Mesenchymal stem cell (in vitro differentiated cells and primary cell): ENCODE data around the gene CROCC.
A peak's percentile ranks its signal among the peaks of the same experiment; 100 is the strongest.

Source experiments
- DNase-seq: peaks from one replicate; pipeline ENCODE4 v3.0.0-alpha.2; 2013
- H2AFZ ChIP-seq: one replicate; pipeline ENCODE4 v1.6.1; 2013; ENCODE audit warnings: low read depth, mild to moderate bottlenecking, control low read depth, inconsistent platforms, low read length, moderate library complexity
- H2AK5ac ChIP-seq: 2 replicates; pipeline ENCODE4 v1.6.1; 2013; ENCODE audit warnings: low read length, moderate library complexity, mild to moderate bottlenecking, inconsistent platforms; ENCODE audit not compliant: severe bottlenecking
- H2BK120ac ChIP-seq: one replicate; pipeline ENCODE4 v1.6.1; 2013; ENCODE audit warnings: low read depth, mild to moderate bottlenecking, inconsistent platforms, low read length, moderate library complexity
- H2BK12ac ChIP-seq, 2 experiments: one replicate each; pipeline ENCODE4 v1.6.1; 2013; ENCODE audit warnings: inconsistent platforms in 2 of 2, low read length in 2 of 2, mild to moderate bottlenecking in 2 of 2, moderate library complexity in 2 of 2, control low read depth in 1 of 2
- H2BK15ac ChIP-seq: one replicate; pipeline ENCODE4 v1.6.1; 2013; ENCODE audit warnings: mild to moderate bottlenecking, low read depth, inconsistent platforms; ENCODE audit not compliant: poor library complexity, severe bottlenecking
- H2BK5ac ChIP-seq: 2 replicates; pipeline ENCODE4 v1.6.1; 2013; ENCODE audit warnings: low read depth, mild to moderate bottlenecking, low read length, control low read depth, inconsistent platforms; ENCODE audit not compliant: poor library complexity, severe bottlenecking
- H3K14ac ChIP-seq, 2 experiments: one replicate each; pipeline ENCODE4 v1.6.1; 2013; ENCODE audit warnings: inconsistent platforms in 2 of 2, low read length in 2 of 2, control low read depth in 1 of 2, mild to moderate bottlenecking in 1 of 2, moderate library complexity in 1 of 2
- H3K18ac ChIP-seq, 2 experiments: one replicate each; pipeline ENCODE4 v1.6.1; 2013; ENCODE audit warnings: inconsistent platforms in 2 of 2, low read length in 2 of 2, control low read depth in 1 of 2, low read depth in 1 of 2, mild to moderate bottlenecking in 1 of 2
- H3K23ac ChIP-seq, 2 experiments: one replicate each; pipeline ENCODE4 v1.6.1; 2013; ENCODE audit warnings: inconsistent platforms in 2 of 2, low read length in 2 of 2, mild to moderate bottlenecking in 2 of 2, moderate library complexity in 2 of 2, control low read depth in 1 of 2
- H3K27ac ChIP-seq: 2 replicates; pipeline ENCODE4 v1.5.1; 2013; ENCODE audit warnings: mild to moderate bottlenecking, moderate library complexity, low read length, control low read depth, inconsistent platforms; ENCODE audit not compliant: poor library complexity, severe bottlenecking
- H3K27me3 ChIP-seq, 2 experiments: 2 replicates each; pipeline versions ENCODE4 v1.6.1 to v1.7.0; 2013; ENCODE audit warnings: low read length in 2 of 2, mild to moderate bottlenecking in 2 of 2, moderate library complexity in 2 of 2, control low read depth in 1 of 2, inconsistent platforms in 1 of 2; ENCODE audit not compliant: control insufficient read depth in 1 of 2, insufficient read depth in 1 of 2
- H3K36me3 ChIP-seq, 2 experiments: 2 replicates each; pipeline versions ENCODE4 v1.6.1 to v1.7.0; 2013; ENCODE audit warnings: low read length in 2 of 2, control low read depth in 1 of 2, inconsistent platforms in 1 of 2, low read depth in 1 of 2, mild to moderate bottlenecking in 1 of 2; ENCODE audit not compliant: insufficient read depth in 2 of 2, control insufficient read depth in 1 of 2
- H3K4ac ChIP-seq, 2 experiments: one replicate each; pipeline ENCODE4 v1.6.1; 2013; ENCODE audit warnings: inconsistent platforms in 2 of 2, low read length in 2 of 2, mild to moderate bottlenecking in 2 of 2, moderate library complexity in 2 of 2, control low read depth in 1 of 2, low read depth in 1 of 2
- H3K4me1 ChIP-seq: 2 replicates; pipeline ENCODE4 v1.6.1; 2013; ENCODE audit warnings: low read depth, low read length, control low read depth; ENCODE audit not compliant: control insufficient read depth, insufficient read depth
- H3K4me2 ChIP-seq: 2 replicates; pipeline ENCODE4 v1.6.1; 2013; ENCODE audit warnings: low read length, mild to moderate bottlenecking, inconsistent platforms; ENCODE audit not compliant: poor library complexity, severe bottlenecking
- H3K4me3 ChIP-seq, 2 experiments: 2 replicates each; pipeline versions ENCODE4 v1.5.1 to v1.7.0; 2013; ENCODE audit warnings: low read length in 2 of 2, mild to moderate bottlenecking in 2 of 2, control low read depth in 1 of 2, low read depth in 1 of 2; ENCODE audit not compliant: insufficient read depth in 1 of 2
- H3K79me1 ChIP-seq: replicated peaks from 2 replicates; pipeline ENCODE4 v1.6.1; 2013; ENCODE audit warnings: mild to moderate bottlenecking, control low read depth, low read length, inconsistent platforms; ENCODE audit not compliant: poor library complexity, severe bottlenecking
- H3K9ac ChIP-seq: 2 replicates; pipeline ENCODE4 v1.7.0; 2013; ENCODE audit warnings: mild to moderate bottlenecking, low read length, moderate library complexity
- H3K9me3 ChIP-seq: 2 replicates; pipeline ENCODE4 v1.7.0; 2013; ENCODE audit warnings: mild to moderate bottlenecking, low read length; ENCODE audit not compliant: control insufficient read depth
- H4K8ac ChIP-seq: one replicate; pipeline ENCODE4 v1.6.1; 2013; ENCODE audit warnings: inconsistent platforms, mild to moderate bottlenecking, low read length, moderate library complexity
- H4K91ac ChIP-seq: one replicate; pipeline ENCODE4 v1.6.1; 2013; ENCODE audit warnings: mild to moderate bottlenecking, low read length, inconsistent platforms
- WGBS: methylation state at CpG from one replicate; pipeline ENCODE4 v1.1.7; 2013; ENCODE audit warnings: mixed read lengths; 5-methylcytosine and 5-hydroxymethylcytosine counted together

The CROCC gene

DNA sequence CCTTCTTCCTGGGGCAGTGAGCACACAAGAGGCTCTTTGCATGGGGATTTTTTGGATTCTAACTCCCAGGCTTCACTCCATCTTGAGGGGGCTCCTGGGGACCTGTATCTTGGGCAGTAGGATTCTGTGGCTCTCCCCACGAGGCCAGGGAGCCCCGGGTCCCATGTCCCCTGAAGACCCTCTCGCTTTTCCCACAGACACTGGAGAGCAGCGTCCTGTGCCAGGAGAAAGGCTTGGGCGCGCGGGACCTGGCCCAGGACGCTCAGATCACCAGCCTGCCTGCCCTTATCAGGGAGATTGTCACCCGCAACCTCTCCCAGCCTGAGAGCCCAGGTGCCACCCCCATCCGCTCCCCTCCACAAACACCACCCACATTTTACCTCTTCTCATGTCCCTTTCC lies 735 bp downstream of the CROCC start:
- Histone ChIP-seq H3K9ac (no peak overlapping the region), H2BK12ac (no peak overlapping the region), H3K4ac (no peak overlapping the region), H3K27me3 (peaks cover 0 to 23% of the 10 kb centered on the region in 2 experiments), H3K27ac (no peak overlapping the region), H3K14ac (no peak overlapping the region), H2BK15ac (no peak overlapping the region), H2BK120ac (no peak overlapping the region), H3K36me3 (peaks cover 0 to 11% of the 10 kb centered on the region in 2 experiments), H3K4me2 (no peak overlapping the region), H2AFZ (no peak overlapping the region), H3K4me3 (no peak overlapping the region), H4K8ac (no peak overlapping the region), H4K91ac (no peak overlapping the region), H3K23ac (no peak overlapping the region), H3K18ac (no peak overlapping the region), H3K79me1 (peaks cover 22% of the 10 kb centered on the region), H3K4me1 (peaks cover 20% of the 10 kb centered on the region), H2AK5ac (no peak overlapping the region), H3K9me3 (no peaks in the 10 kb centered on the region), H2BK5ac (no peak overlapping the region)
- WGBS: 96% methylated on average over 10 of the region's 10 CpGs
- DNase-seq: no peak

DNA sequence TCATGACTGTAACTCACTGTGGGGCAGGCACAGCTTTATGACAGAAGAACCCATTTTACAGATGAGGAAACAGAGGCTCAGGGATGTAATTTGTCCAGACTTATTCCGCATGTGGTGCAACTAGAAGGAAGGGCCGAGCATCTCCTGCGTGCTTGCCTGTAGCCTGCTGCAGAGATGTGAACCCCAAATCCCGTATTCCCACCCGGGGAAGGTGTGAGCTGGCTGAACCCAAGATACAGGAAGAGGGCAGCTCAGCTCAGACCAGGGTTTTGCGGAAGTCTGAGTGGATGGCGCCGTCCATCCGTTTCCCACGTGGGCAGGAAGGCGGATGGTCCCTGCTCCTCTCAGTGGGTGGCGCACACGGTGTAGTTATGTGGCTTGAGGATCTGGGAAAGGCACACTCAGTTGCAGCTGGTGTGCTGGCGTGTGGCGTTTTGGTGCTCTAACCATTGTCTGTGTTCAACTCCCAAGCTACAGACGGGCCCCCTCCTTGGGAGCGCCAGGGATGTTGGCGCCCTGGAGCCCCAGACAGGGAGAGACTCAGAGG lies 1.2 kb downstream of the CROCC start:
- Histone ChIP-seq H4K91ac (no peak overlapping the region), H4K8ac (no peak overlapping the region), H3K4ac (no peak overlapping the region), H3K18ac (no peak overlapping the region), H3K14ac (peak overlapping the region in 1 of 2 experiments; percentile 8), H3K4me3 (no peak overlapping the region), H3K23ac (no peak overlapping the region), H2BK12ac (no peak overlapping the region), H3K9ac (no peak overlapping the region), H2BK120ac (no peak overlapping the region), H3K4me1 (peaks cover 20% of the 10 kb centered on the region), H3K79me1 (peaks cover 22% of the 10 kb centered on the region), H2AK5ac (no peak overlapping the region), H3K27ac (no peak overlapping the region), H3K27me3 (peaks cover 0 to 23% of the 10 kb centered on the region in 2 experiments), H2AFZ (no peak overlapping the region), H3K4me2 (no peak overlapping the region), H2BK5ac (no peak overlapping the region), H3K36me3 (peaks cover 0 to 13% of the 10 kb centered on the region in 2 experiments), H3K9me3 (no peaks in the 10 kb centered on the region), H2BK15ac (no peak overlapping the region)
- 92% methylated on average over 18 of the region's 18 CpGs for WGBS
- DNase-seq: no peak

DNA sequence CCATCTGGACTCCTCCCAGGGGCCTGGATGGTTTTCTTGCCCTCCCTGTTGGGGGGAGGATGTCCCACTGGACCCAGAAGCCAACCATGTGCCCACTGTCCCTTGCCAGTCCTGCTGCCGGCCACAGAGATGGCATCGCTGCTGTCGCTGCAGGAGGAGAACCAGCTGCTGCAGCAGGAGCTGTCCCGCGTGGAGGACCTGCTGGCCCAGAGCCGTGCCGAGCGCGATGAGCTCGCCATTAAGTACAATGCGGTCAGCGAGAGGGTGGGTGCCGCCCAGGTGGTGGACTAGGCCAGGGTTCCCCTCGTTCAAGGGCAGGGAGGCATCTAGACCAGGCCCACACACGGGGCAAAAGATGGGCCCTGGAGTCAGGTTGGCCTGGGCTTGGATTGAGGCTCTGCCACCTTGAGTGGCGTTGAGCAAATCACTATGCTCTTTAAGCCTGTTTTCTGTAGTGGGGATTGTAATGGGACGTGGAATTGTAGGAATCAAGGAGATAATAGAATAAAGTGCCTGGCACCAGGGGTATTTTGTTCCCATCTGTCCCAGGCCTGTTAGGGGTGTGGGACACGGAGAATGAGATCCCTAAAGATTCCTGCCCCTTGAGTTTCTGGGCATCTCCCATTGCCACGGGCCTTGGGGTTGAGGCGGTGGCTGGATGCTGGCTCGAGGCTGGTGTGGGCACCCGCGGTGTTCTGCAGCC lies 2.6 kb downstream of the CROCC start:
- WGBS: 92% methylated on average over 23 of the region's 23 CpGs
- no peak for DNase-seq
- no peak overlapping the region for H3K14ac ChIP-seq

DNA sequence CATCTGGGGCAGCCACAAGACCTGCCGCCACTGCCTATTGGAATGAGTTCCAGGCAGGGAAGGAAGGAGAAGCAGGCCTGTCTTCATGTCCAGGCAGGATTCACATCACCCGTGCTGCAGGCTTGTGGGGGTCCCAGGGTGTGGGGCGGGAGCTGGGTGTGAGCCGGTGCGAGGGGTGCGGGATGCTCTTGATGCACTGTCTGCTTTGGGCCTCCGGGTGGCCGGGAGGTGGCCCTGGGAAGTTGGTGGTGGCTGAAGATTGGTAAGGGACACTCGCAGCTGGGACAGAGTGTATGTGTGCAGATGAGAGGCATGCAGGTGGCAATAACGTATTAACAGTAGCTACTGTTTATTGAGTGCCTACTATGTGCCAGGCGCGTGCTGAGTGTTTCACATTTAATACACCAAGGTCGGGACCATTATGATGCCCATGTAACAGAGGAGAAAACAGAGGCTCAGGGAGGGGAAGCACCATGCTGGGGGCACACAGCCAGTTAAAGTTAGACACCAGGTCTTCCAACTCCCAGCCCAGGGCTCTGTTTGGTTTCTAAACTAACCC lies 3.3 kb downstream of the CROCC start:
- Histone ChIP-seq H2BK12ac (no peak overlapping the region), H3K4me1 (peaks cover 23% of the 10 kb centered on the region), H2BK120ac (no peak overlapping the region), H2BK5ac (no peak overlapping the region), H3K4me2 (no peak overlapping the region), H3K9me3 (no peaks in the 10 kb centered on the region), H3K4me3 (no peak overlapping the region), H2BK15ac (no peak overlapping the region), H3K79me1 (peaks cover 21% of the 10 kb centered on the region), H4K8ac (no peak overlapping the region), H3K27me3 (peaks cover 0 to 23% of the 10 kb centered on the region in 2 experiments), H3K18ac (no peak overlapping the region), H3K14ac (no peak overlapping the region), H2AFZ (no peak overlapping the region), H3K36me3 (peaks cover 0 to 16% of the 10 kb centered on the region in 2 experiments), H3K4ac (no peak overlapping the region), H3K23ac (no peak overlapping the region), H4K91ac (no peak overlapping the region), H3K9ac (peak overlapping the region; percentile 16), H3K27ac (no peak overlapping the region), H2AK5ac (no peak overlapping the region)
- WGBS: 90% methylated on average over 13 of the region's 13 CpGs
- DNase-seq: no peak

More for the DNA sequence above, 2.6 kb downstream of the CROCC start:
- no peak overlapping the region for H2BK5ac ChIP-seq
- no peak overlapping the region for H3K4me2 ChIP-seq
- H3K27me3 ChIP-seq: peaks cover 0 to 23% of the 10 kb centered on the region in 2 experiments
- H3K4ac ChIP-seq: no peak overlapping the region
- H3K79me1 ChIP-seq: peaks cover 21% of the 10 kb centered on the region
- H2BK120ac ChIP-seq: no peak overlapping the region
- no peak overlapping the region for H2BK15ac ChIP-seq
- H3K18ac ChIP-seq: no peak overlapping the region
- H3K23ac ChIP-seq: no peak overlapping the region
- no peak overlapping the region for H2AK5ac ChIP-seq
- H2AFZ ChIP-seq: no peak overlapping the region
- H4K8ac ChIP-seq: no peak overlapping the region
- H3K9ac ChIP-seq: no peak overlapping the region
- H3K27ac ChIP-seq: no peak overlapping the region
- peaks cover 20% of the 10 kb centered on the region for H3K4me1 ChIP-seq
- no peak overlapping the region for H4K91ac ChIP-seq
- no peaks in the 10 kb centered on the region for H3K9me3 ChIP-seq
- peaks cover 0 to 16% of the 10 kb centered on the region in 2 experiments for H3K36me3 ChIP-seq
- H3K4me3 ChIP-seq: no peak overlapping the region
- H2BK12ac ChIP-seq: no peak overlapping the region
